GM10248 (cell line): ENCODE results near the gene BCAN.

ENCODE experiments used
- CTCF ChIA-PET: fragments of 300-600 bp; sonication (Branson Sonifier 250); formaldehyde crosslinking; extraction: SDS; loops from one replicate; lab custom pipeline; 2021; ENCODE audit warnings: antibody characterized with exemption; lab: Yijun Ruan, JAX
- POLR2A ChIA-PET: fragments of 350-650 bp; sonication (Branson Sonifier 250); formaldehyde crosslinking; extraction: SDS; loops from one replicate; lab custom pipeline; 2020; ENCODE audit warnings: antibody characterized with exemption; lab: Yijun Ruan, JAX
- DNase-seq: peaks from one replicate; pipeline ENCODE4 v3.0.0; 2012; ENCODE audit errors: extremely low spot score
- CTCF ChIP-seq: IDR thresholded peaks from 2 replicates; pipeline ENCODE4 v1.5.1; 2012; ENCODE audit warnings: mild to moderate bottlenecking, low read depth; ENCODE audit errors: extremely low read depth, missing control alignments, control extremely low read depth

The BCAN gene

GRCh38 chr1:156623946-156624813 is 17.7 kb upstream of the BCAN start:
- peak; percentile 68 for DNase-seq
- CTCF ChIA-PET = interaction anchor here (0.7 to 17.0 kb wide), 35 partner anchors 9 to 279 kb away, joined by 3 to 305 read pairs (median 5); partner anchors contain the start of genes BCAN, CRABP2, MEF2D and METTL25B
- TF ChIP-seq CTCF = peak; percentile 42
- POLR2A ChIA-PET = interaction anchor here (0.5 to 1.1 kb wide), 3 partner anchors 24 to 103 kb away, joined by 3 to 4 read pairs (median 3); no protein-coding TSS in a partner anchor

- ChIA-PET POLR2A (interaction anchor here (0.7 to 1.1 kb wide), 2 partner anchors 32 to 102 kb away, joined by 3 read pairs; no protein-coding TSS in a partner anchor), CTCF (interaction anchor here (0.6 to 17.0 kb wide), 40 partner anchors 8 to 280 kb away, joined by 3 to 305 read pairs (median 4); partner anchors contain the start of genes BCAN, CRABP2, MEF2D and METTL25B)
- DNase-seq = no peak
- no peak for TF ChIP-seq CTCF
Observed at GRCh38 chr1:156624814-156625435, 17.0 kb upstream of the BCAN start.

GRCh38 chr1:156625436-156626078 is 16.4 kb upstream of the BCAN start:
- DNase-seq = peak; percentile 69
- peak; percentile 83 for TF ChIP-seq CTCF
- CTCF ChIA-PET = interaction anchor here (0.6 to 17.0 kb wide), 28 partner anchors 9 to 266 kb away, joined by 3 to 305 read pairs (median 4); partner anchors contain the start of genes BCAN, CRABP2, METTL25B and NES
- POLR2A ChIA-PET = no interaction called here

GRCh38 chr1:156626079-156626438 is 15.9 kb upstream of the BCAN start:
- ChIA-PET CTCF (interaction anchor here (0.6 to 17.0 kb wide), 34 partner anchors 9 to 266 kb away, joined by 3 to 305 read pairs (median 6); partner anchors contain the start of genes BCAN, CRABP2, NAXE and NES), POLR2A (no interaction called here)
- DNase-seq = no peak
- no peak for TF ChIP-seq CTCF

GRCh38 chr1:156627313-156627880 is 14.5 kb upstream of the BCAN start:
- peak; percentile 55 for DNase-seq
- CTCF ChIA-PET = interaction anchor here (0.9 to 17.0 kb wide), 45 partner anchors 7 to 301 kb away, joined by 3 to 305 read pairs (median 5); partner anchors contain the start of genes BCAN, CRABP2, HAPLN2 and ISG20L2
- POLR2A ChIA-PET = no interaction called here
- peak; percentile 84 for TF ChIP-seq CTCF
